ENCODE data around the gene PDHX. TPM values are rescaled to one million over a fixed set of nuclear protein-coding genes. Genes with fewer than 3 reads are reported as not detected.
A peak's percentile ranks its signal among the peaks of the same experiment; 100 is the strongest.

Gene PDHX
- total and polyA plus RNA-seq, 10 of the 15 experiments (the other 5 are each of a cell fraction or from before 2014, with no cell fraction given), result 14.5 to 41.9 (median 28.0) TPM

- WGBS (ENCODE audit: insufficient coverage, insufficient replicate concordance, low lambda C conversion rate, missing lambda C conversion rate), result 100% methylated on average over 2 of the region's 2 CpGs
- TF ChIP-seq NR2F1 (conservative IDR thresholded peaks at IDR 0.05) (no peak), JUND (IDR thresholded peaks at IDR 0.05; ENCODE audit: low read depth, low read length) (no peak), WRNIP1 (IDR thresholded peaks at IDR 0.05; ENCODE audit: borderline replicate concordance, low read depth, low read length) (no peak), RAD21 (IDR thresholded peaks at IDR 0.05; ENCODE audit: insufficient read depth, low read depth, low read length) (no peak), GABPA (IDR thresholded peaks at IDR 0.05; ENCODE audit: low read depth) (no peak), MTA3 (IDR thresholded peaks at IDR 0.05; ENCODE audit: borderline replicate concordance, low read length) (no peak), NFXL1 (IDR thresholded peaks at IDR 0.05; ENCODE audit: borderline replicate concordance) (no peak), FOXK2 (IDR thresholded peaks at IDR 0.05) (no peak), BMI1 (IDR thresholded peaks at IDR 0.05; ENCODE audit: borderline replicate concordance) (no peak), SMC3 (IDR thresholded peaks at IDR 0.05; ENCODE audit: borderline replicate concordance, low read length) (no peak), NR2C1 (IDR thresholded peaks at IDR 0.05) (no peak), POLR2AphosphoS5 (IDR thresholded peaks at IDR 0.05; ENCODE audit: low read length) (no peak), ZZZ3 (IDR thresholded peaks at IDR 0.05; ENCODE audit: control insufficient read depth, insufficient read length, low read depth) (no peak), E2F8 (IDR thresholded peaks at IDR 0.05; ENCODE audit: low read depth, partially characterized antibody) (no peak), NBN (IDR thresholded peaks at IDR 0.05) (no peak)
- TF ChIP-seq, protein P1, sequence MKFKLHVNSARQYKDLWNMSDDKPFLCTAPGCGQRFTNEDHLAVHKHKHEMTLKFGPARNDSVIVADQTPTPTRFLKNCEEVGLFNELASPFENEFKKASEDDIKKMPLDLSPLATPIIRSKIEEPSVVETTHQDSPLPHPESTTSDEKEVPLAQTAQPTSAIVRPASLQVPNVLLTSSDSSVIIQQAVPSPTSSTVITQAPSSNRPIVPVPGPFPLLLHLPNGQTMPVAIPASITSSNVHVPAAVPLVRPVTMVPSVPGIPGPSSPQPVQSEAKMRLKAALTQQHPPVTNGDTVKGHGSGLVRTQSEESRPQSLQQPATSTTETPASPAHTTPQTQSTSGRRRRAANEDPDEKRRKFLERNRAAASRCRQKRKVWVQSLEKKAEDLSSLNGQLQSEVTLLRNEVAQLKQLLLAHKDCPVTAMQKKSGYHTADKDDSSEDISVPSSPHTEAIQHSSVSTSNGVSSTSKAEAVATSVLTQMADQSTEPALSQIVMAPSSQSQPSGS (IDR thresholded peaks at IDR 0.05; ENCODE audit: low read length), result no peak
- H3K4me1 ChIP-seq (ENCODE audit: control insufficient read depth, insufficient read depth, low read length), result peaks cover 22% of the 10 kb centered on the region
- no peak for ATAC-seq
- H3K9me3 ChIP-seq (replicated peaks; ENCODE audit: control insufficient read depth, insufficient read depth, low read length), result no peaks in the 10 kb centered on the region
- intact Hi-C loops (cut with micrococcal nuclease; ENCODE audit: unreplicated experiment), result no loop called here
- no peaks in the 10 kb centered on the region for H3K79me2 ChIP-seq (ENCODE audit: control insufficient read depth, insufficient read depth, low read length)
- H4K20me1 ChIP-seq (ENCODE audit: control insufficient read depth, insufficient read depth), result no peaks in the 10 kb centered on the region
- H3K4me2 ChIP-seq (ENCODE audit: control insufficient read depth, insufficient read depth), result peak overlapping the region; percentile 70
- no peak for DNase-seq (ENCODE audit: low read depth, low spot score)
- in situ Hi-C loops (cut with MboI), result loop anchor here (5.0 kb wide), 2 partner anchors 63 to 128 kb away; no protein-coding TSS in a partner anchor
- ChIA-PET POLR2A (interaction anchor here (1.0 kb wide), 2 partner anchors 15 to 109 kb away, joined by 8 to 12 read pairs; no protein-coding TSS in a partner anchor), CTCF (interaction anchor here (0.9 to 1.0 kb wide), 2 partner anchors 223 to 317 kb away, joined by 3 read pairs; no protein-coding TSS in a partner anchor), RAD21 (ENCODE audit: unreplicated experiment) (interaction anchor here (0.7 to 3.7 kb wide), 11 partner anchors 15 to 376 kb away, joined by 3 to 20 read pairs (median 3); no protein-coding TSS in a partner anchor), SMC1A (ENCODE audit: uncharacterized antibody, unreplicated experiment) (interaction anchor here (0.8 to 3.8 kb wide), 5 partner anchors 14 to 120 kb away, joined by 3 to 23 read pairs (median 4); no protein-coding TSS in a partner anchor)
- no peak overlapping the region for H2AFZ ChIP-seq (ENCODE audit: control insufficient read depth, low read depth, low read length)
- H3K27me3 ChIP-seq (replicated peaks in 1 of 2; ENCODE audit: control insufficient read depth in 2 of 2, insufficient read depth in 2 of 2, low read length in 1 of 2), result no peaks in the 10 kb centered on the region
- no peaks in the 10 kb centered on the region for H3K36me3 ChIP-seq (ENCODE audit: control insufficient read depth in 2 of 2, insufficient read depth in 2 of 2, low read length in 1 of 2)
- H3K9ac ChIP-seq (ENCODE audit: control insufficient read depth, insufficient read depth, low read length), result no peak overlapping the region
- H3K27ac ChIP-seq (ENCODE audit: control insufficient read depth, insufficient read depth), result no peak overlapping the region
- BruUV-seq (replicated peaks), result no TSS peak
- no peak for FAIRE-seq
- no peak overlapping the region for H3K4me3 ChIP-seq
These were observed 97.9 kb downstream of the PDHX start for GRCh38 chr11:35014346-35014745.

All from GM12878 (cell line).